T-helper 2 cell (primary cell): Measurements from ENCODE around the gene KRTAP5-2.
"Not testable (repeated sequence)": the region's sequence is repeated elsewhere in the genome, so short reads cannot be mapped to it uniquely, and the experiment has no call there.

Experiments used
- DNase-seq, 5 experiments: peaks; one replicate each; pipeline versions ENCODE4 v3.0.0 to v3.0.0-alpha.2; 2012 to 2022

The KRTAP5-2 gene

DNA sequence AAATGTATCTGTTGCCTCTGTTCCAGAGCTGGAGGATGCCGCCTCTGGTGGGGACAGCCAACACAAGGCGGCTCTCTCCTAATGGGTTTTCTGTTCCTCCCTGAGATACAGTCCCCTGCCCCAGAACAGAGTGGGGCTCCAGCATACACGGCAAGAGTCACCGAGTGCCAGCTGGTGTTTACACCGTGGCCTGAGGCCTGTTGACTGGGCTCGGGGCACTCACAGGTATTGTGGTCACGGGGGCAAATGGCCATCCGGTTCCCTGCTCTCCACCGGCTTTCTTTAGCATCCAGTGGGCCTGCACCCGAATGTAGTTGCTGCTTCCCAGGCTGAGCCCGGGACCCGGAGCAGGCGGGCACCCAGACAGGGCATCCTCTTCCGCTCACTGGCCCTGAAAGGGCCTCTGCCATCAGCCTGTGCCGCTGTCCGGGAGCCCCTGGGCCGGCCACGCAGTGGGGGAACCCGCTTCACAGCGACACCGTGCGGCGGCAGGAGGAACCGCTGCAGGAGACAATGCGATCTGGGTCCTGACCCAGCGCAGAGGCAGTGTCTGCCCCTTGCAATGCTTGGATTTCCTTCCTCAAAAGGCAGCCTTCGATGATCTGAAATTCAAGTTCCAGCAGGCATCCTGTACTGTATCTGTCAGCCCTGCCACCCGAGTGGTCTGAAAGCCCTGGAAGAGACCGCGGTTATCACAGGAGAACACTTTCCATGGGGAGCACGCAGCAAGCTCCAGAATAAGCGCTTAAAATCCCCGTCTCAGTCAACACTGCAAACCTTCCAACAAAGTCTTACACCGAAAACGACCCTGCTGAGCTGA is 30.6 kb upstream of the KRTAP5-2 start:
- peak; percentile 37 to 47 (median 41) for DNase-seq

DNA sequence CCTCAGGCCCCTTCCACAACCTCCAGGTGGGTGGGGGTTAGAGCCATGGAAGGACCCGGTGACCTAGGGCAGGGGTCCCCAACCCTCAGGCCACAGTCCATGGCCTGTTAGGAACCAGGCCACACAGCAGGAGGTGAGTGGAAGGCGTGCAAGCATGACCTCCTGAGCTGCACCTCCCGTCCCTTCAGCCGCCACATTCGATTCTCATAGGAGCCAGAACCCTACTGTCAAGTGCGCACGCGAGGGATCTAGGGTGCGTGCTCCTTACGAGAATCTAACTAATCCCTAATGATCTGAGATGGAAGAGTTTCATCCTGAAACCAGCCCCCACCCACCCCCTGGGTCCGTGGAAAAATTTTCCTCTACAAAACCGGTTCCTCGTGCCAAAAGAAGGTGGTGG is 27.4 kb upstream of the KRTAP5-2 start:
- DNase-seq: no peak

DNA sequence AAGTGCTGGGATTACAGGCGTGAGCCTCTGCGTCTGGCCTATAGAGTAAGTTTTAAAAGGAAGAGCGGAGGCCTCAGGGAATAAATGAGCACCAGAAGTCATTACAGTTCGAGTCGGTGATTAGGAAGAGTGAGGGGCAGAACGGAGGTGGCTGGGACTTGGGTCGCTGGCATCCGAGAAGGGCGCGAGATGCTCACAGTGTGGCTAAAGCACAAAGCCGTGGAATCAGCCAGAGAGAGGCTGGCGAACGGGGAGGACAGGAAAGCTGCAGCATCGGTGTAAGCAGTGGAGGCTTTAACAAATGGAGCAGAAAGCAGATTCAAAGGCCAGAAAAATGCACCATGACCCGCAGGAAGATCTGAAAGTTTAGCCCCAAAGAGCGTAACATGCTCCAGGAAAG is 26.5 kb upstream of the KRTAP5-2 start:
- DNase-seq: no peak

DNA sequence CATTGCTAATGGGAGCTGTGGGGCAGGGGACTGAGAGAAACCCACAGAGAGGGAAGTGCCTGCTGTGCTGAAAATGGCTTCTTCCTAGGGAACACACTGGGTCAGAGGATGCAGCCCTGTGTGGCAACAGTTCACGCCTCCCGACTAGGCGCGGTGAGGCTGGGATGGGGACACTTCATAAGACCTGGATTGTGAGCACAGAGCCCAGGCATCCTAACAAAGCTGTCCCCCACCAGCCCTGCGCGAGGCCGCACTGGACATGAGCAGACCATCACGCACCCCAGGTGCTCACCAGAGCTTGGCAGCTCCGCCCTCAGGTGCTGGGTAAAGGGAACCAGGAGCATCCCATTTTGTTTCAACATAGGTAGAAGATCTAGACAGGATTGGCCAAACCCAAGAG is 25.6 kb upstream of the KRTAP5-2 start:
- DNase-seq: no peak

DNA sequence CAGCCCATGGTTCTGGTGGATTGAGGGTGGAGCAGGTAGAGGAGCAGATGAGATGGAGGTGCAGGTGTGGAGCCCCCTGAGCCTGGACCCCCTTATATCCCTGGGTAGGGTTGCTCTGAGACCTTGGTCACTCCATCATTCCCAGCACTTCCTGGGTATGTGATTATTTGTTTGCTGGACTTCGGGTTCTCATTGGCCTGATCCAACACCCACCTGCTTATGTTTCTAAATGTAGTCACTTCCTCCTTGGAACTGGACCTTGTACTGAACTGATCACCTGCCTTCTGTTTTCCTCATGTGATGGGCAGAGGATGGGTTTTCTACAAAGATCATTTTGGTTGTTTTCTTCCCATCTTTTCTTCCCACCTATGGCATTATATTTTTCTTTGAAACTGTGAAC is 24.0 kb upstream of the KRTAP5-2 start, which contains the start of gene KRTAP5-4:
TSS of gene KRTAP5-4 (minus strand) at position 53 of the 400 bp plus-strand sequence. CDS start at position 8, 45 bp downstream.
- no peak for DNase-seq

DNA sequence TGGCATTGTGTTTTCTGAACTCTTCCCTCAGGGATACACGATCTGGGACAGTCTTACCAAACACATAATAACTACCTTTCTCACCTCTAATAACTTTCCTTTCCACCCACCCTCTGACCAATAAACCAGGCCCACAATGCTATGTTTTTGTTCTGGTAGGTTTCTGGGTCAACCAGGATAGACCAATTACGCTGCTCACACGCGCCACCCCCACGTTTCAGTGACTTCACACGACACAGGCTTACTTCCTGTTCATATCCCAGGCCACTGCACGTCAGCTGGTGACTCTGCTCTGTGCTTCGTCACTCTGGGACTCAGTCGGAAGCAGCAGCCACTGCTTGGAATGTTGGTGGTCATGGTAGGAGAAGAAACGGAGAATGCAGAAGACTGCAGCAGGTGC is 21.4 kb upstream of the KRTAP5-2 start:
- peak in 2 of 5 experiments; percentile 13 to 37 for DNase-seq

DNA sequence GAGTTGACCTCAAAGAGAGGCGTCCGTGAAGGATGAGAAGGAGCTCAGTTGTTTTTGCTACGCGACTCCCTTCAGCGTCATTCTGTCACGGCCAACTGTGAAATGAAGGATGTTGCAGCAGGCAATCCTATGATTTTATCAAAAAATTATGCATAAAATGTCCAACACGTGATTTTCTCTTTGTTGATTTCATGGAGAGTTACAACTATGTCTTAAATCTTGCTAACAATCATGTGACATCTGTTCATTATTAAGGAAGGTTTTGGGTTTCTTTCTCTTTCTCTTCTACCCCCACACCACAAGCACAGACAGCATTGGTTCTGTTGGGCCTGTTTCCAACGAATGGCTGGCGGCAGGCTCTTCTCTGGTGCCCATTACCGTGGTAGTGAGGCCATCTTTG is 20.1 kb upstream of the KRTAP5-2 start:
- no peak for DNase-seq

DNA sequence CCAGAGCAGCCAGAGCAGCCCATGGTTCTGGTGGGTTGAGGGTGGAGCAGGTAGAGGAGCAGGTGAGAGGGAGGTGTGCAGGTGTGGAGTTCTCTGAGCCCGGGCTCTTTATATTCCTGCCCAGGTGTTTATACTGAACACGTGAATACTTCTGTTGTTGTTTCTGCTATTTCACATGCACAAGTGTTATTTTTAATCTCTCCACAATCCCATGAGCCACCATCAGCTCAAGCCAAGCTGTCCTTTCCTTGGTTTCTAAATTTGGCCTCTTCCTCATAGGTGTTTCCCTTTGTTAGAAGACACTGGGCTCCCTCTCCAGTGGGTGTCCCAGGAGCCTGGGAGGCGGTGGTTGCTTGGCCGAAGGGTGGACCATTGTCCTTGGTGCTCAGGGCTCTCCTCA is 10.3 kb upstream of the KRTAP5-2 start, which contains the start of gene KRTAP5-3:
TSS of gene KRTAP5-3 (minus strand) at position 101 of the 400 bp plus-strand sequence. CDS start at position 23, 78 bp downstream.
- no peak for DNase-seq

DNA sequence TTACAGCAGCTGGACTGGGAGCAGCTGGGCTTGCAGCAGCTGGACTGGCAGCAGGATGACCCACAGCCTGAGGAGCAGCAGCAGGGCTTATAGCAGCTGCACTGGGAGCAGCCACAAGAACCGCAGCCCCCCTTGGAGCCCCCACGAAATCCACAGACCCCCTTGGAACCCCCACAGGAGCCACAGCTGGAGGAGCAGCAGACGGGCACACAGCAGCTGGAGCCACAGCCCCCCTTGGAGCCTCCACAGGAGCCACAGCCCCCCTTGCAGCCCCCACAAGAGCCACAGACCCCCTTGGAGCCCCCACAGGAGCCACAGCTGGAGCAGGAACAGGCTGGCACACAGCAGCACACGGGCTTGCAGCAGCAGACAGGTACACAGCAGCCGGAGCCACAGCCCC is 9.8 kb upstream of the KRTAP5-2 start:
- DNase-seq: not testable (repeated sequence)

DNA sequence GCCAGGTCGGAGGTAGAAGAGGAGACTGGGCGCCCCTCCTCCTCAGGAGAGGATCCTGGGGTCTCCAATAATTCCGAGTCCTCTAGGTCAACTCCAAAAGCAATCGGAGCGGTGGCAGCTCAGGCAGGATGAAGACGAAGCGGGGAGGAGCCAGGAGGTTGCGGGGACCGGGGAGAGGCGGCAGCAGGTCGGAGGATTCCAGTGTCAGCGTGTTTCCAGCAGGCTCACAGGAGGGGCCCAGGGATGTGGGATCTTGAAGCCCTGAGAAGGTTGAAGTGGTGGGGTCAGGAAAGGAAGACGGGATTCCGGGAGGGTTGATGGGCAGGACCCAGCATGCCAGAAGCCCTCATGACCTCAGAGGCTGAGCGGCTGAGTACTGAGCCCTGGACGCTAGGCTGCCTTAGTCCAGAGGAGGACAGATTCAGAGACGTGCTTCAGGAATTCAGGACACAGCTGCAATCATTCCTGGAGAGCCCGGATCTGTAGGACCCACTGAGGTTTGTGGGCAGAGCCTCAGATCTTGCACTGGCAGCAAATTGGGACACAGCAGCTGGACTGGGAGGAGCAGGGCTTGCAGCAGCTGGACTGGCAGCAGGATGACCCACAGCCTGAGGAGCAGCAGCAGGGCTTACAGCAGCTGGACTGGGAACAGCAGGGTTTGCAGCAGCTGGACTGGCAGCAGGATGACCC is 9.2 kb upstream of the KRTAP5-2 start:
- DNase-seq: not testable (repeated sequence)

DNA sequence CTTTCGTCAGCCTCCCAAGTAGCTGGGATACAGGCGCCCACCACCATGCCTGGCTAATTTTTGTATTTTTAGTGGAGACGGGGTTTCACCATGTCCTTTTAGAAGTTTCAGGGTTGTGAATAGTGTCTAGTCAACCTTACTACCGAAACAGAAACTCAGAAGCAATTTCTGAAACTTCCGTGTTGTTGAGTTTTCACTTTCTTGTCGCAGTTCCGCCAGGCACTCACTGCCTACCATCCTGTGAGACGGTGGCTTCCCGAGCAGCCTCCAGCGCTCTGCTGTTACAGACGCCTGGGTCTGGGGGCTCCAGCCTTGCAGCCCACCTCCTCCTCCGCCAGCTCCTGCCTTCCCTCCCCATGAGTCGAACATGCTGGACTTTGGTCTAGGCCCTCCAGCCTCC is 7.8 kb upstream of the KRTAP5-2 start:
- DNase-seq: peak in 2 of 5 experiments; percentile 9 to 86

DNA sequence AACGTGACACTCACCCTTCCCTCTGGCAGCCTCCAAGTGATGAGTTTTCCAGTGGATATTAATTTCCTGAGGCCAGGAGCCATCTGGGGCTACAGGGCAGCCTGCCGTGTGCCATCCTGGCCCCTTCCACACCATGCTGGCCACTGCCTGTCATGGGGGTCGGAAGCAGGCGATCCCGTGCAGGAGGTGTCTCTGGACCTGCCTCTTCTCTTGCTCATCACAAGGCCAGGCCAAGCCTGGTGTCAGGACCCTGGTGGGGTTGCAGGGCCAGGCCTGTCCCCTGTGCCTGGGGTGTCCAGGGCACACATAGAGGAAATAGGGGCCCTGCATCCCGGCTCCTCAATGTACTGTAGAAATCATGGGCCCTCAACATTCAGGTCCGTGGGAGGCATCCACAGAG is 6.6 kb upstream of the KRTAP5-2 start:
- DNase-seq: no peak

DNA sequence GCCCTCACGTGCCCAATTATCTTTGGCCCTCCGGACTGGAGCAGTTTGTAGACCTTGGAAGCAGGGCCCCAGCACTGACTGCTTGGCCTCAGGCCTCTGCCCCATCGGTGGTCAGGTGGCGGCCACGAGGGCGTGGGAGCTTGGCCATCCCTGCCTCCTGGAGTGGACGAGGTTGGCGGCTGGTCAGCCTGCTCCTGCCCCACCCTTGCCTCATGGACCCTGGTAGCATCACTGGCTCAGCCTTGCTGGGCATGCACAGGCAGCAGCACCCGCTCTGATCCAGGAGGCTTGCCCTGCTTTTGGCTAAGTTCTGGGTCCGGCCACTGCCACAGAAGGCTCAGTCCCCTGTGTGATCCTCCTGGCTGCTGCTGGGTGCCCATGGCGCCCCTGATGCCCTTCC is 6.1 kb upstream of the KRTAP5-2 start:
- no peak for DNase-seq

DNA sequence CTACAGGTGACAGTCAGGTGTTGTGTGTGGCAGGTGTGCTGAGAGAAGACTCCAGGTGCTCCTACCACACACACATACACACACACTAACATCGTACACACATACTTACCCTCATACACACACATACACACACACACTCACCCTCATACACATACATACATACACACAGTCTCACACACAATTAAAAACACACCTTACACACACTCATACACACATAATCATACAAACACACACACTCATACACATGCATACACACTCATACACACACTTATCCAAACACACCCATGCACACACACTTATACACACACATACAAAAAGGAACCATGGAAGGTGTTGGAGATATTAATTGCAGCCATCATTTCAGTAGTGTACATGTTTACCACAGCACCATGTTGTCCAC is 5.5 kb upstream of the KRTAP5-2 start:
- no peak for DNase-seq

DNA sequence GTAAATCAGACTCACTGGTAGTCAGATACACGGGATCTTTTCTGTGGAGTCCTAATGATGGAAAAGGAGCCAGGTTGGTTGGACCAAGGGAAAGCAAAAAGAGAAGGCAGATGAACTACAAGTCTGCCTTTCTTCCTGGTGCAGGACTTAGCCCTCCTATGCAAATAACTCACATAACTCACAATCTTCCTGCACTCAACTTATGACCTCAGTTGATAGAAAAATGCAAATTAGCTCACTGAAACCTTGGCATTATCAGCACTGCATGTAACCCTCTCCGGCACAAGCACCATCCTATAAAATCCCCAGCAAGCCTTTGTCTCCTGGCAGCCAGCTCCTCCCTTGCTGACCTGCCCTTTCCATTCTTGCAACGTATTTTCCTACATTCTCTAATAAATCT is 3.6 kb upstream of the KRTAP5-2 start:
- DNase-seq: not testable (repeated sequence)

DNA sequence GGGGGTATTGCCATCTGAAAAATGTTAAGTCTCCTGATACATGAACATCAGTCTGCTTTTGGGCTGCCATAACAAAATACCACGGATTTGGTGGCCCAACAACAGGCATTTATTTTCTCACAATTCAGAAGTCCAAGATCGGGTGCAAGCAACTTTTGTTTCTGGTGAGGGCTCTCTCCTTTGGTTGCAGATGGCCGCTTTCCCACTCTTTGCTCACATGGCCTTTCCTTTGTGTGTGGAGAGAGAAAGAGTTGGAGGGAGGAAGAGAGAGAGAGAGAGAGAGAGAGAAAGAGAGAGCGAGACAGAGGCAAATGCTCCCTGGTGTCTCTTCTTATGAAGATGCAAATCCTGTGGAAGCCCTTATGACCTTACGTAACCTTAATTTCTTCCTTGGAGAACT is 2.5 kb upstream of the KRTAP5-2 start:
- no peak for DNase-seq

DNA sequence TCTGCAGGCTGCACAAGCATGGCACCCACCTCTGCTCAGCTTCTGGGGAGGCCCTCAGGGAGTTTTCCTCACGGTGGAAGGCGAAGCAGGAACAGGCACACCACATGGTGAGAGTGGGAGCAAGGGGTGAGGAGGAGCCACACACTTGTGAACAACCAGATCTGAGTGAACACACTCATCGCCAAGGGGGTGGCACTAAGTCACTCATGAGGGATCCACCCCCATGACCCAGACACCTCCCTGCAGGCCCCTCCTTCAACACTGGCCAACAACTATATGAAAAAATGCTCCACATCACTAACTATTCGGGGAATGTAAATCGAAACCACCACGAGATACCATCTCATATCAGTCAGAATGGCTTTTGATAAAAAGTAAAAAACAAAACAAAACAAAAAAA is 722 bp upstream of the KRTAP5-2 start:
- DNase-seq: peak in 2 of 5 experiments; percentile 29 to 71

DNA sequence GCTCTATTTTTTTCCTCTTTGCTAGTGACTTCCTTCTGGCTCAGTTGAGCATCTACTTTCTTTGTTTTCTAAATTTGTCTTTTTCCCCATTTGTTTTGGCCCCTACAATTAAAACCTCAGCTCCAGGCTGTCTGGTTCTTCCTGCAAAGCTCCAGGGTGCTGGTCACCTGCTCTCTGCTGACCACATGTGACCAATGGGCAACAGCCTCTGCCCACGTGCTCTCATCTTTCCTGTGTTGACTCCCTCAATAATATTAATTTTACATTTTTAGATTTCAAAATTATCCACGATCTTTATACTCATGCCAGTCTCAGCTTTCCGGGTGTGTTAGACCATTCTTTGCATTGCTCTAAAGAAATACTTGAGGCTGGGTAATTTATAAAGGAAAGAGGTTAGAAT is 312 bp upstream of the KRTAP5-2 start:
- DNase-seq: not testable (repeated sequence)

DNA sequence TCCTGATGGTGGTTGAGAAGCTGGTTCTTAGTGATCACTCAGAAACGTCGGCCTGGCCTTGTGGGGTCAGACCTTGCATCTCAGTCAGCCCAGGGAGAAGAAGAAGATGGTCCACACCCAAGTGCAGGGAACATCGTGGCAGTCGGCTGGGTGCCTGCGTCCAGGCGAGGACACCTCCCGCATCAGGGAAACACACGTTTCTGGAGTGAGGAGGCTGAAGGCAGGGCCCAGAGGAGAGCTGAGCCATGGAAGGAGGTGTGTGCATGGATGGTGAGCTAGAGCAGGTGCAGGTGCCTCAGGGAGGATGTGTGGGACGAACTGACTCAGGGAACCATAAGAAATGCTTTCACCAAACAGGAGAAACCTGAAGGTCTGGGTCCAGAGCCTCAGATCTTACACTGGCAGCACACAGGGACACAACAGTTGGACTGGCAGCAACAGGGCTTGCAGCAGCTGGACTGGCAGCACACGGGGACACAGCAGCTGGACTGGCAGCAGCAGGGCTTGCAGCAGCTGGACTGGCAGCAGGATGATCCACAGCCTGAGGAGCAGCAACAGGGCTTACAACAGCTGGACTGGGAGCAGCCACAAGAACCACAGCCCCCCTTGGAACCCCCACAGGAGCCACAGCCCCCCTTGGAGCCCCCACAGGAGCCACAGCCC is 632 bp downstream of the KRTAP5-2 start:
- no peak for DNase-seq

DNA sequence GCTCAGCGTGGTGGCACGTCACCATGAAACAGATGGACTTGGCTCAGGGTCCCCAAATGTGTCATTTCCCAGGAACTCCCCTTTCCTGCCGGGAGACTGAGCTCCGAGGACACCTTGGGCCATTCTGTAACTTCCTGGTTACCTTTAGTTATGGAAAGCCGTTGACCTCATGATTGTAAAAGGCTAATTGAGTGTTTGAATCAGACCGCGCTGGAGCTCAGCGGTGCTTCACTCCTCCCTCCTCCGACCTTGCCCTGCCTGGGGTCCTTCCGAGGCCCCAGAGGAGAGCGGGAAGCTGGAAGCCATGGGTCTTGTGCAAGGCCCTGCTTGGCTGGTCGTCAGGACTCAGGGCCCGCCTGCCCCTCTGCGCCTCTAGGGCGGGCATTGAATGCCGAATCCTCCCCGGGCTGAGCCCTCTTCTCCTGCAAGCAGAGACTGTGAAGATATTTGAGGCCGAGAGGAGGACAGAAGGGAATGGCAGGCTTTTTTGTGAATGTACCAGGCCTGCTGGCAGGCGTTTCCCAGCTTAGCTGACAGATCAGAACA is 1.4 kb downstream of the KRTAP5-2 start:
- not testable (repeated sequence) for DNase-seq

DNA sequence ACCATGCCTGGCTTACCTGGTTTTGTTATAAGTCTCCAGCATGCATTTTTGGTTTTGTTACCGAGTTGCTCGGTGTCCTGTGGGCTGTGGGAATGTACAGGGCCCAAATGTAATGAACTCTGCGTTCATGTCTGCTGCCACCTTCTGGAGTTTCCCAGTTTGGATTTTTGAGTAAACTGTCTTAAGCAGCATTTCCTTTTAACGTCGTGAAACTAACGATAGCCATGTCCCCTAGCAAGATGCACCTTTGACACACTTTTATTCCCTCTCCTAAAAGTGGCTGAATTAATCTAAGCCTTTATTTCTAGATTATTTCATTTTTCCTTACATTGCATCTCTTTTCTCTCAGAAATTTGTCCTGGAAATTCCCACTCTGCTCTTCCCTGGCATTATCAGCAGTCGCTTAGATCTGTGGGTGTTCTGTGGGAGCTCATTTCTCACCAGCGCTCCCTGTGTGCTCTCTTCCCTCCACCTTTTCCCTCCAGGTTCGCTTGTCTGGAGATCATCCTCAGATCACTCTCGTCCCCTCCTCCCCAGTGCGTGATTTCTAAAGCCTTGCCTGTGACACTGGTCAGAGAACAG is 2.0 kb downstream of the KRTAP5-2 start:
- not testable (repeated sequence) for DNase-seq

DNA sequence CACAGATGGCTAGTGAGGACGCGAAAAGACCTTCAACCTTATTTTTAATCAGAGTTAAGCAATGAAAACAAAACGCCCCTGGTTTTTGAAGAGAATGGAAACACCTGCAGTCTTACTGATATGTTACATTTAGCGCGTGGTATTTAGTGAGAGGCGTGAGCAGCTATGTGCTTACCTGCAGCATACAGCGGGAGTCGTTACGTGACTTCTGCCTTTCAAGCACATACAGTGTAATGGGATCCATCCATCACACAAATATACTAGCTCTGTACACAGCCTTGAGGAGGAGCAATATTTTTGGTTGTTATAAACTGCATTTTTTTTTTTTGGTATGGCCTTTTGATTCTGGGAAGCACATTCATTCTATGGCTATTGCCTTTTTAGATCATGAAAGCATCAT is 5.5 kb downstream of the KRTAP5-2 start:
- DNase-seq: no peak

DNA sequence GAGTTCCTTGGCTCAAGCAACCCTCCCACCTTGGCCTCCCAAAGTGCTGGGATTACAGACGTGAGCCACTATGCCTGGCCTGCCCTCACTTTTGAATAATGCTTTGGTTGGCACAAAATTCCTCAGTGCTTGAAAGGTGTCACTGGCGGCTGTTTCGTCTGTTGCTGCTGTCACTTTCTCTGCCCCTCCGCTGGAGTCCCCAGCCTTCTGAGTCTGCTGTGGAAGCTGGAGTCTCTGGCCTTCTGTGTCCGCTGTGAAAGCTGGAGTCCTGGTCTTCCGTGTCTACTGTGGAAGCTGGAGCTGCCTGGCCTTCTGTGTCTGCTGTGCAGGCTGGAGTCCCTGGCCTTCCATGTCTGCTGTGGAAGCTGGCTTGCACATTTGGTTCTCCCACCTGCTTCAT is 8.1 kb downstream of the KRTAP5-2 start:
- DNase-seq: no peak
